GM12878 (cell line): ENCODE results near the gene TRIM67. TPM values are rescaled to one million over a fixed set of nuclear protein-coding genes. Genes with fewer than 3 reads are reported as not detected.

Source experiments
- LARP7 ChIP-seq: fragments of 450-650 bp; IDR thresholded peaks from 2 replicates; pipeline ENCODE4 v1.6.1; 2017; ENCODE audit warnings: mild to moderate bottlenecking
- MTA2 ChIP-seq: fragments of 450-650 bp; IDR thresholded peaks from 2 replicates; pipeline ENCODE4 v1.6.1; 2016; ENCODE audit warnings: low read depth, mild to moderate bottlenecking, moderate library complexity
- MYB ChIP-seq: fragments of 150-350 bp; IDR thresholded peaks from 2 replicates; pipeline ENCODE4 v1.6.1; 2014; ENCODE audit warnings: mild to moderate bottlenecking, low read depth, low read length, borderline replicate concordance
- MYC ChIP-seq: IDR thresholded peaks from 2 replicates; pipeline ENCODE4 v1.6.1; 2011; ENCODE audit warnings: mild to moderate bottlenecking, low read length, moderate library complexity, inconsistent platforms; ENCODE audit not compliant: insufficient read depth, insufficient replicate concordance, insufficient read length, severe bottlenecking
- NFIC ChIP-seq: IDR thresholded peaks from 2 replicates; pipeline ENCODE4 v1.6.1; 2012; ENCODE audit warnings: low read depth, mild to moderate bottlenecking, inconsistent platforms, low read length, moderate library complexity
- PML ChIP-seq: IDR thresholded peaks from 2 replicates; pipeline ENCODE4 v1.6.1; 2012; ENCODE audit warnings: low read length, inconsistent platforms
- PRDM15 ChIP-seq: fragments of 450-650 bp; formaldehyde crosslinking; IDR thresholded peaks from 2 replicates; pipeline ENCODE4 v1.4.0; 2020; ENCODE audit warnings: mild to moderate bottlenecking, moderate library complexity
- RCOR1 ChIP-seq: conservative IDR thresholded peaks from 2 replicates; pipeline ENCODE4 v1.6.1; 2012; ENCODE audit warnings: low read depth, low read length, improper control_type of control experiment
- SREBF1 ChIP-seq: IDR thresholded peaks from 2 replicates; pipeline ENCODE4 v1.6.1; 2012; ENCODE audit warnings: mild to moderate bottlenecking, low read length
- ZBTB33 ChIP-seq: fragments of 450-650 bp; IDR thresholded peaks from 2 replicates; pipeline ENCODE4 v1.6.1; 2017; ENCODE audit warnings: mild to moderate bottlenecking
- polyA plus RNA-seq, 11 experiments: library from polyadenylated mRNA; depleted of rRNA in 4 of 11; unstranded in 6 of 11; stranded (reverse) in 5 of 11; fragments of >200 nt; fragmentation: Nextera tagmentation in 4 of 11; fragmentation: Illumina TruSeq in 1 of 11; extraction: Ambion mirVana in 4 of 11; extraction: Trizol in 1 of 11; gene quantifications; 1 replicate in 1 of 11; 2 replicates in 10 of 11; pipeline versions ENCODE4 v1.2.1 to v1.2.3, GENCODE V29; 2011 to 2016; ENCODE audit warnings: inconsistent platforms in 2 of 11, missing spikeins in 2 of 11, low read depth in 1 of 11
- total RNA-seq, 4 experiments: library from RNA; depleted of rRNA in 3 of 4; stranded (reverse); fragments of >200 nt in 3 of 4; fragmentation: Illumina TruSeq in 1 of 4; extraction: Trizol in 1 of 4; gene quantifications; 2 replicates each; pipeline versions ENCODE4 v1.2.1 to v1.2.3, GENCODE V29; 2013 to 2021

Gene TRIM67
- total and polyA plus RNA-seq, 10 of the 15 experiments (the other 5 are each of a cell fraction or from before 2014, with no cell fraction given), result under 0.01 to 0.01 TPM; not detected in 8

- TF ChIP-seq PRDM15 (CRISPR knock-in tag), result no peak
- TF ChIP-seq MYB, result no peak
- TF ChIP-seq MTA2, result no peak
- TF ChIP-seq RCOR1, result no peak
- no peak for TF ChIP-seq ZBTB33
- no peak for TF ChIP-seq LARP7
- no peak for TF ChIP-seq MYC
- no peak for TF ChIP-seq SREBF1
- no peak for TF ChIP-seq NFIC
- TF ChIP-seq PML, result no peak
Measured at GRCh38 chr1:231187571-231187970, 25.7 kb downstream of the TRIM67 start (continued).
